Measurements from ENCODE around the gene RAPSN.
A peak's percentile ranks its signal among the peaks of the same experiment; 100 is the strongest.

Gene RAPSN

DNA sequence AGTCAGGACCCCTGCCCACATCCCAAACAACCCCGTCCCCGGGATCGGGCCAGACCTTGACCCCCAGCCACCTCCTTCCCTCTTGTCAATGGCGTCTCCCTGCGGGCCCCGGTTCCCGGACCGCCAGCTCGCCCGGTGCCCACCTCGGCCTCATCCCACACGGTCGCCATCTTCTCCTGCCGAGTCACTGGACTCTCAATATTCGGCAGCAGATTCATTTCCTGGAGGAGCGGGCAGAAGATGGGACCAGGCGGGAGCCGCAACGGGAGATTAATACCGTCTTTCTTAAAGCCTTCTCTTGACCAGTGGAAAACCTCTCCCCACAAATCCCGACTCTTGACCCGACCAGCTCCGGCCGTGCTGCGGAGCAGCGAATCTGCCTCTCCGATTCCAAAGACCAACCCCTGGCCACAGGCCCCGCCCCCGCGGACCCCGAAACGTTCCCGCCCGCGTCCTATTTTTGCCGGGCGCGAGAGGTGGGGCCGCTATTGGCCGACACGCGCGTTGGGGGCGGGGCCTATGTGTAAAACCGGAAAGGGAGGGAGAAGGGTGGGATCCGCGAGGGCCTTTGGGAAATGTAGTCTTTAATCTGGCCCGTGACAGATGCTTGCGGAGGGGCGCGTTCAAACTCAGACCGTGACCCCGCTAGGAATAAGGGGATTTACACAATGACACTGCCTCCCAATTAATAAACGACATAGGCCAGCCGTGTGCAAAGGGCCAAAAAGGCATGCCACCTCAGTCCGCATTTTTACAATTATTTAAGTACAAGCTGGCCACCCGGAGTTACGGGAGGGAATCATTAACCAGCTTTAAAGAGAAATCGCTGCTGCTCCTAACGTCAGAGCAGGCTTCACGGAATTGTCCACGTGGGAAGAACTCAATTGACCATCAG lies 22.6 kb downstream of the RAPSN start, which contains the start of gene PSMC3 (continued):
- TF ChIP-seq, protein P1, sequence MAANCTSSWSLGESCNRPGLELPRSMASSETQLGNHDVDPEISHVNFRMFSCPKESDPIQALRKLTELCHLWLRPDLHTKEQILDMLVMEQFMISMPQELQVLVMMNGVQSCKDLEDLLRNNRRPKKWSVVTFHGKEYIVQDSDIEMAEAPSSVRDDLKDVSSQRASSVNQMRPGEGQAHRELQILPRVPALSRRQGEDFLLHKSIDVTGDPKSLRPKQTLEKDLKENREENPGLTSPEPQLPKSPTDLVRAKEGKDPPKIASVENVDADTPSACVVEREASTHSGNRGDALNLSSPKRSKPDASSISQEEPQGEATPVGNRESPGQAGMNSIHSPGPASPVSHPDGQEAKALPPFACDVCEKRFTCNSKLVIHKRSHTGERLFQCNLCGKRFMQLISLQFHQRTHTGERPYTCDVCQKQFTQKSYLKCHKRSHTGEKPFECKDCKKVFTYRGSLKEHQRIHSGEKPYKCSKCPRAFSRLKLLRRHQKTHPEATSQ (tag by site-specific recombination; IDR thresholded peaks at IDR 0.05): no peak
- TF ChIP-seq ZNF837 (tag by site-specific recombination; IDR thresholded peaks at IDR 0.05) (no peak), ZNF624 (tag by site-specific recombination; IDR thresholded peaks at IDR 0.05) (no peak), ZNF404 (tag by site-specific recombination; IDR thresholded peaks at IDR 0.05) (no peak), ZNF354C (tag by site-specific recombination; IDR thresholded peaks at IDR 0.05; ENCODE audit: borderline replicate concordance, low read depth) (no peak), ZNF114 (tag by site-specific recombination; IDR thresholded peaks at IDR 0.05) (no peak), ZSCAN16 (tag by site-specific recombination; IDR thresholded peaks at IDR 0.05) (no peak), ZNF692 (tag by site-specific recombination; IDR thresholded peaks at IDR 0.05) (peak; percentile 59; the same call in 1 of the 2 replicates), ZNF112 (tag by site-specific recombination; IDR thresholded peaks at IDR 0.05) (no peak), ZNF843 (tag by site-specific recombination; IDR thresholded peaks at IDR 0.05) (no peak), ZNF423 (tag by site-specific recombination; IDR thresholded peaks at IDR 0.05) (no peak), ZNF23 (tag by site-specific recombination; IDR thresholded peaks at IDR 0.05; ENCODE audit: borderline replicate concordance) (no peak), ZNF280D (tag by site-specific recombination; IDR thresholded peaks at IDR 0.05) (no peak), ZEB2 (tag by site-specific recombination; IDR thresholded peaks at IDR 0.05) (peak; percentile 75), ZNF561 (tag by site-specific recombination; IDR thresholded peaks at IDR 0.05; ENCODE audit: borderline replicate concordance) (no peak), WT1 (tag by site-specific recombination; IDR thresholded peaks at IDR 0.05) (no peak; the same call in 1 of the 2 replicates), PATZ1 (tag by site-specific recombination; IDR thresholded peaks at IDR 0.05) (peak; percentile 58), ZFP41 (tag by site-specific recombination; IDR thresholded peaks at IDR 0.05; ENCODE audit: borderline replicate concordance) (no peak), GFI1B (tag by site-specific recombination; IDR thresholded peaks at IDR 0.05) (no peak), ZNF585B (tag by site-specific recombination; IDR thresholded peaks at IDR 0.05) (no peak), ZBTB26 (tag by site-specific recombination; optimal IDR thresholded peaks at IDR 0.05) (peak; percentile 76), ZNF580 (tag by site-specific recombination; IDR thresholded peaks at IDR 0.05) (peak; percentile 85), ZNF239 (tag by site-specific recombination; IDR thresholded peaks at IDR 0.05) (no peak)
- TF ChIP-seq, protein P2, sequence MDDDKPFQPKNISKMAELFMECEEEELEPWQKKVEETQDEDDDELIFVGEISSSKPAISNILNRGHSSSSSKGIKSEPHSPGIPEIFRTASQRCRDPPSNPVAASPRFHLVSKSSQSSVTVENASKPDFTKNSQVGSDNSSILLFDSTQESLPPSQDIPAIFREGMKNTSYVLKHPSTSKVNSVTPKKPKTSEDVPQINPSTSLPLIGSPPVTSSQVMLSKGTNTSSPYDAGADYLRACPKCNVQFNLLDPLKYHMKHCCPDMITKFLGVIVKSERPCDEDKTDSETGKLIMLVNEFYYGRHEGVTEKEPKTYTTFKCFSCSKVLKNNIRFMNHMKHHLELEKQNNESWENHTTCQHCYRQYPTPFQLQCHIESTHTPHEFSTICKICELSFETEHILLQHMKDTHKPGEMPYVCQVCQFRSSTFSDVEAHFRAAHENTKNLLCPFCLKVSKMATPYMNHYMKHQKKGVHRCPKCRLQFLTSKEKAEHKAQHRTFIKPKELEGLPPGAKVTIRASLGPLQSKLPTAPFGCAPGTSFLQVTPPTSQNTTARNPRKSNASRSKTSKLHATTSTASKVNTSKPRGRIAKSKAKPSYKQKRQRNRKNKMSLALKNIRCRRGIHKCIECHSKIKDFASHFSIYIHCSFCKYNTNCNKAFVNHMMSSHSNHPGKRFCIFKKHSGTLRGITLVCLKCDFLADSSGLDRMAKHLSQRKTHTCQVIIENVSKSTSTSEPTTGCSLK (tag by site-specific recombination; IDR thresholded peaks at IDR 0.05): no peak
